PC-3 (cell line): ENCODE measurements around the gene ATG5. TPM values are rescaled to one million over a fixed set of nuclear protein-coding genes. Genes with fewer than 3 reads are reported as not detected.

ENCODE experiments used
- ATAC-seq: fragments of 200-7000 bp; cut with Tn5 transposase; 2 replicates; pipeline ENCODE4 v1.9.1; 2020; ENCODE audit warnings: mild to moderate bottlenecking, moderate library complexity
- BruUV-seq: library from RNA; stranded (reverse); fragments of 400-500 nt; replicated peaks from 2 replicates; lab custom pipeline; 2021; lab: Mats Ljungman, UMichigan
- CTCF ChIA-PET: fragments of 300-600 bp; sonication (Branson Sonifier 250); formaldehyde crosslinking; loops from one replicate; lab custom pipeline; 2022; ENCODE audit warnings: antibody characterized with exemption; lab: Charles Lee
- POLR2A ChIA-PET: fragments of 300-600 bp; sonication (Branson Sonifier 250); formaldehyde crosslinking; loops from one replicate; lab custom pipeline; 2022; ENCODE audit warnings: antibody characterized with exemption; ENCODE audit not compliant: unreplicated experiment; lab: Charles Lee
- DNase-seq: peaks from one replicate; pipeline ENCODE4 v3.0.0-alpha.2; 2015
- H2AFZ ChIP-seq: fragments of 300-600 bp; sonication (generic); 2 replicates; pipeline ENCODE4 v1.6.0; 2016; ENCODE audit warnings: antibody characterized with exemption, low read length
- H3F3A ChIP-seq: fragments of 300-600 bp; sonication (generic); one replicate; pipeline ENCODE4 v1.6.0; 2017; ENCODE audit warnings: antibody characterized with exemption, low read length, control low read depth, mild to moderate bottlenecking; ENCODE audit not compliant: unreplicated experiment
- H3K27ac ChIP-seq: fragments of 300-600 bp; sonication (generic); 2 replicates; pipeline ENCODE4 v1.5.1; 2016; ENCODE audit warnings: mild to moderate bottlenecking, low read length
- H3K27me3 ChIP-seq: fragments of 300-600 bp; sonication (generic); 2 replicates; pipeline ENCODE4 v1.6.1; 2016; ENCODE audit warnings: low read length, mixed read lengths
- H3K36me3 ChIP-seq: fragments of 300-600 bp; sonication (generic); 2 replicates; pipeline ENCODE4 v1.6.1; 2016; ENCODE audit warnings: low read depth, mixed run types, low read length, mixed read lengths
- H3K4me1 ChIP-seq: fragments of 300-600 bp; sonication (generic); 2 replicates; pipeline ENCODE4 v1.5.1; 2016; ENCODE audit warnings: low read length; ENCODE audit not compliant: insufficient read depth
- H3K4me2 ChIP-seq: fragments of 300-600 bp; sonication (generic); 2 replicates; pipeline ENCODE4 v1.6.0; 2016; ENCODE audit warnings: low read length
- H3K4me3 ChIP-seq: fragments of 300-600 bp; sonication (generic); 2 replicates; pipeline ENCODE4 v1.5.1; 2016; ENCODE audit warnings: mild to moderate bottlenecking, low read length, mixed read lengths
- H3K79me2 ChIP-seq: fragments of 300-600 bp; sonication (generic); 2 replicates; pipeline ENCODE4 v1.6.1; 2017; ENCODE audit warnings: low read length, mixed read lengths
- H3K9ac ChIP-seq: fragments of 300-600 bp; sonication (generic); 2 replicates; pipeline ENCODE4 v1.6.0; 2016; ENCODE audit warnings: mild to moderate bottlenecking, low read length
- H3K9me2 ChIP-seq: fragments of 300-600 bp; sonication (generic); replicated peaks from 2 replicates; pipeline ENCODE4 v1.6.1; 2016; ENCODE audit warnings: mixed run types, low read length, mixed read lengths
- H3K9me3 ChIP-seq: fragments of 300-600 bp; sonication (generic); 2 replicates; pipeline ENCODE4 v1.6.1; 2016; ENCODE audit warnings: low read length, mixed read lengths
- H4K20me1 ChIP-seq: fragments of 300-600 bp; sonication (generic); 2 replicates; pipeline ENCODE4 v1.6.1; 2016; ENCODE audit warnings: low read length, mixed read lengths
- CTCF ChIP-seq: fragments of 300-600 bp; sonication (generic); conservative IDR thresholded peaks from 2 replicates; pipeline ENCODE4 v1.5.1; 2017; ENCODE audit warnings: antibody characterized with exemption, low read depth, mild to moderate bottlenecking, low read length
- EZH2 ChIP-seq: fragments of 300-600 bp; sonication (generic); IDR thresholded peaks from one replicate; pipeline ENCODE4 v1.6.1; 2017; ENCODE audit warnings: antibody characterized with exemption, mild to moderate bottlenecking, low read length; ENCODE audit not compliant: unreplicated experiment
- EZH2phosphoT487 ChIP-seq: fragments of 300-600 bp; sonication (generic); IDR thresholded peaks from 2 replicates; pipeline ENCODE4 v1.6.1; 2018; ENCODE audit warnings: mild to moderate bottlenecking, antibody characterized with exemption, low read length, borderline replicate concordance
- intact Hi-C: fragments of 100-400 bp; cut with micrococcal nuclease; formaldehyde crosslinking; loops from 2 replicates; pipeline ENCODE4 v1.9.0; 2023
- total RNA-seq: library from RNA; depleted of rRNA; stranded (reverse); fragments of >200 nt; gene quantifications from 2 replicates; pipeline ENCODE4 v1.2.3, GENCODE V29; 2014

The ATG5 gene
- total RNA-seq, 1 experiment from 2014 or later = 38.8 TPM

GRCh38 chr6:106188104-106188794 is 137.3 kb downstream of the ATG5 start:
- Histone ChIP-seq H3F3A (no peaks in the 10 kb centered on the region), H3K27me3 (no peaks in the 10 kb centered on the region), H2AFZ (no peak overlapping the region), H3K9me3 (no peaks in the 10 kb centered on the region), H3K4me2 (no peak overlapping the region), H3K9me2 (no peaks in the 10 kb centered on the region), H3K9ac (no peak overlapping the region), H3K4me3 (no peak overlapping the region), H3K36me3 (0 out of 2 replicates have a peak, but pooled peaks cover 5% of the 10 kb centered on the region), H4K20me1 (no peaks in the 10 kb centered on the region), H3K4me1 (peaks cover 15% of the 10 kb centered on the region), H3K79me2 (no peaks in the 10 kb centered on the region), H3K27ac (no peak overlapping the region)
- POLR2A ChIA-PET = no interaction called here
- ATAC-seq (no peak), DNase-seq (no peak)
- no TSS peak for BruUV-seq
- TF ChIP-seq EZH2 = no peak
- TF ChIP-seq CTCF = no peak
- TF ChIP-seq EZH2phosphoT487 = no peak
- intact Hi-C loops = no loop called here
- CTCF ChIA-PET = no interaction called here

- Histone ChIP-seq H3K27me3 (no peaks in the 10 kb centered on the region), H3K9me2 (no peaks in the 10 kb centered on the region), H3K27ac (no peak overlapping the region), H2AFZ (no peak overlapping the region), H3K9me3 (no peaks in the 10 kb centered on the region), H4K20me1 (no peaks in the 10 kb centered on the region), H3K4me2 (no peak overlapping the region), H3K9ac (no peak overlapping the region), H3K4me1 (peaks cover 15% of the 10 kb centered on the region), H3K4me3 (no peak overlapping the region), H3F3A (no peaks in the 10 kb centered on the region), H3K36me3 (0 out of 2 replicates have a peak, but pooled peaks cover 5% of the 10 kb centered on the region), H3K79me2 (no peaks in the 10 kb centered on the region)
- DNase-seq (no peak), ATAC-seq (no peak)
- ChIA-PET POLR2A (no interaction called here), CTCF (no interaction called here)
- BruUV-seq = no TSS peak
- TF ChIP-seq EZH2 (no peak), CTCF (no peak), EZH2phosphoT487 (no peak)
- intact Hi-C loops = no loop called here
These were observed 138.1 kb downstream of the ATG5 start for GRCh38 chr6:106187424-106187982.

GRCh38 chr6:106186714-106187113 is 138.8 kb downstream of the ATG5 start:
- no peak overlapping the region for H3K9ac ChIP-seq
- ATAC-seq (no peak), DNase-seq (no peak)
- BruUV-seq = no TSS peak
- H3K27me3 ChIP-seq = no peaks in the 10 kb centered on the region
- H3K9me2 ChIP-seq = no peaks in the 10 kb centered on the region
- intact Hi-C loops = no loop called here
- CTCF ChIA-PET = no interaction called here
- H3F3A ChIP-seq = no peaks in the 10 kb centered on the region
- POLR2A ChIA-PET = no interaction called here
- no peak overlapping the region for H3K27ac ChIP-seq
- peaks cover 21% of the 10 kb centered on the region for H3K4me1 ChIP-seq
- H2AFZ ChIP-seq = no peak overlapping the region
- no peak for TF ChIP-seq EZH2phosphoT487
- no peak for TF ChIP-seq CTCF
- no peak for TF ChIP-seq EZH2
- no peak overlapping the region for H3K4me3 ChIP-seq
- H3K79me2 ChIP-seq = no peaks in the 10 kb centered on the region
- no peaks in the 10 kb centered on the region for H3K9me3 ChIP-seq
- H3K36me3 ChIP-seq = 0 out of 2 replicates have a peak, but pooled peaks cover 5% of the 10 kb centered on the region
- H4K20me1 ChIP-seq = no peaks in the 10 kb centered on the region
- no peak overlapping the region for H3K4me2 ChIP-seq
